ENCODE measurements around the gene ZFC3H1.
"Not testable (repeated sequence)": the region's sequence is repeated elsewhere in the genome, so short reads cannot be mapped to it uniquely, and the experiment has no call there.

The ZFC3H1 gene, protein sequence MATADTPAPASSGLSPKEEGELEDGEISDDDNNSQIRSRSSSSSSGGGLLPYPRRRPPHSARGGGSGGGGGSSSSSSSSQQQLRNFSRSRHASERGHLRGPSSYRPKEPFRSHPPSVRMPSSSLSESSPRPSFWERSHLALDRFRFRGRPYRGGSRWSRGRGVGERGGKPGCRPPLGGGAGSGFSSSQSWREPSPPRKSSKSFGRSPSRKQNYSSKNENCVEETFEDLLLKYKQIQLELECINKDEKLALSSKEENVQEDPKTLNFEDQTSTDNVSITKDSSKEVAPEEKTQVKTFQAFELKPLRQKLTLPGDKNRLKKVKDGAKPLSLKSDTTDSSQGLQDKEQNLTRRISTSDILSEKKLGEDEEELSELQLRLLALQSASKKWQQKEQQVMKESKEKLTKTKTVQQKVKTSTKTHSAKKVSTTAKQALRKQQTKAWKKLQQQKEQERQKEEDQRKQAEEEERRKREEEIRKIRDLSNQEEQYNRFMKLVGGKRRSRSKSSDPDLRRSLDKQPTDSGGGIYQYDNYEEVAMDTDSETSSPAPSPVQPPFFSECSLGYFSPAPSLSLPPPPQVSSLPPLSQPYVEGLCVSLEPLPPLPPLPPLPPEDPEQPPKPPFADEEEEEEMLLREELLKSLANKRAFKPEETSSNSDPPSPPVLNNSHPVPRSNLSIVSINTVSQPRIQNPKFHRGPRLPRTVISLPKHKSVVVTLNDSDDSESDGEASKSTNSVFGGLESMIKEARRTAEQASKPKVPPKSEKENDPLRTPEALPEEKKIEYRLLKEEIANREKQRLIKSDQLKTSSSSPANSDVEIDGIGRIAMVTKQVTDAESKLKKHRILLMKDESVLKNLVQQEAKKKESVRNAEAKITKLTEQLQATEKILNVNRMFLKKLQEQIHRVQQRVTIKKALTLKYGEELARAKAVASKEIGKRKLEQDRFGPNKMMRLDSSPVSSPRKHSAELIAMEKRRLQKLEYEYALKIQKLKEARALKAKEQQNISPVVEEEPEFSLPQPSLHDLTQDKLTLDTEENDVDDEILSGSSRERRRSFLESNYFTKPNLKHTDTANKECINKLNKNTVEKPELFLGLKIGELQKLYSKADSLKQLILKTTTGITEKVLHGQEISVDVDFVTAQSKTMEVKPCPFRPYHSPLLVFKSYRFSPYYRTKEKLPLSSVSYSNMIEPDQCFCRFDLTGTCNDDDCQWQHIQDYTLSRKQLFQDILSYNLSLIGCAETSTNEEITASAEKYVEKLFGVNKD (N-terminal part only)

DNA sequence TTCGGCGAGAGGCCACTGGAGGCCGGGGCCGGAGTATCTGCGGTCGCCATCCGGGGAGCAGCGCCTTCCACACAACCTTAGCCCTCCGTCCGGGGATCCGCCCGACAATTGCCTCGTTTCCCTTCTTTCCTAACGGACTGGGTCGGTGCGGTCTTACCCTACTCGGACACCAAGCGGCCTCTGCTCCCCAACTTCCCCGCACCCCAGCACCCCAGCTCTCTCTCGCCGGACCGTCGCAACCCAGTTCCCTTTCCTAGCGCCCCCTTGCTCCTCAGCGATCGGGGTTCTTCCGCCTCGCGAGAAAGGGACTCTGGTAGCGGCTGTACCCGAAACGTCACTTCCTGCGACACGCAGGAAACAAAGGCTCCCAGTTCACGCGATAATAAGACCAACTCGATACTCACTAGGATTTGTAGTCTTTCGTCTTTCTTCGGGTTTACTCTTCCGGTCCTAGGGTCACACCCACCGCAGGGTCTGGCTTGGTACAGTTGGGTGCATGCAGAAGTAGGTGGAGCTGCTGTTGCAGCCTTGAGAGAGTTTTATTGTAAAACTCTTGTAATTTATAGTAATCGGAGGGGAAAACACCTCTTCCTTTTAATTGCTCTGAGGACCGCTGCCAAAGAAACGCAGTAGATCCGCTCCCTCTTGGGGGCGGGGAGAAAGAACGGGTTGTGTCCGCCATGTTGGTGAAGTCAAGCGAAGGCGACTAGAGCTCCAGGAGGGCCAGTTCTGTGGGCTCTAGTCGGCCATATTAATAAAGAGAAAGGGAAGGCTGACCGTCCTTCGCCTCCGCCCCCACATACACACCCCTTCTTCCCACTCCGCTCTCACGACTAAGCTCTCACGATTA lies at the start of gene ZFC3H1, which contains the start of gene THAP2:
ZFC3H1 (minus strand) TSS at position 288 of the 850 bp plus-strand sequence; CDS start at position 50, 238 bp downstream.
THAP2 (plus strand) TSS at position 741 of the 850 bp plus-strand sequence. CDS start 209 bp downstream, outside the sequence.
- DNase-seq: peak; percentile 73 to 78

DNA sequence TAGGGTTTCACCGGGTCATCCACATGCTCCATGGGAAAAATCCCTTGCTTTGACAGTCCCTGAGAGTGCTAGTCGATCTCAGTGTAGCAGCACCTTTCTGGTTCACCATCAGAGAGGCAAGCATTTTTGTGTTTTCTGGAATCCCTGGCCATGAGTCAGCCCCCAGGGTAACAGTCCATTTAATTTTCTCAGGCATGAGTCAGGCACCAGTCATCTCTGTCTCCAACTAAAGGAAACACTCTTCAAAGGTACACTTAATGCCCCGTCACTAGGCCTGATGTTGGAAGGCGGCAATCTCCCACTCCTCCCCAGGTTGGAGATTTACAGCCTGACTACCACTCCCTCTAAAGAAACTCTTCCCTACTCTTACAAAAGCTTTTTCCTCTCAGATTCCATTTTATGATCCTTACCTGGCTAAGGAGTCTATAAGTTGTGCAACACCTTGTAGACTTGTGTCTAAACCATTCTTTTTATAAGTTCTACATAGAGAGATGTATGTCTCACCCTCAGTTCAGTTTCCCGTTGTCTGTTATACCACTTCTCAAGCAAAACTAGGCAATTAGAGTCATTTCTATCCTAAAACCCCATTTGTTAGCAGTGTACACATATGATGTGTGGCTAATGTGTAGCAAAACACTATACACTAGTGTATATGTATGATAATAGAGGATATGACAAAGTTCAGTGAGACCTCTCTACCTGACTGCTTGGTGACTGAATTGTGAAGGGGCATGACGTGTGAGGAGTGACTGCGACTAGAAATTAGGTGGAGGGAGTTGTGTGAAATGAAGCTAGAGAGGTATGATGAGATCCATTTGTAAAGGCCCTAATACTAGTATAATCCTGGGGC lies 46.9 kb upstream of the ZFC3H1 start:
- DNase-seq: no peak

DNA sequence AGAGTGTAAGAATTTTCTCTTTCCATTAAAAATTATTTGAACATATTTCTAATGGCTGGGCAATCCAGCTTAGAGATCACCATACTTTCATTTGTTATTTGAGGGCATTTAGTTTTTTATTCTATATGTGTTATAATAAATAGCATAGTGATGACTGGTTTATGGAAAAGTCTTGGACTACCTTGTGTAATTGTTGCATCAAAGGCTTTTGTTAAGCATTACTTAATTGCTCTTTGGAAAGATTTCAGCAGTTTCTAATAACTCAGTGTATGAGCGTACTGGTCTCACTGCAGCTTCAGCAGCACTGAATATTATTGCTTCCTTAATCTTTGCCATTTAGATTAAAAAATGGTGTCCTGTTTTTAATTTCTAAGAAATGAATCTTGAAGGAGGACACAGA lies 45.0 kb upstream of the ZFC3H1 start:
- DNase-seq: no peak

DNA sequence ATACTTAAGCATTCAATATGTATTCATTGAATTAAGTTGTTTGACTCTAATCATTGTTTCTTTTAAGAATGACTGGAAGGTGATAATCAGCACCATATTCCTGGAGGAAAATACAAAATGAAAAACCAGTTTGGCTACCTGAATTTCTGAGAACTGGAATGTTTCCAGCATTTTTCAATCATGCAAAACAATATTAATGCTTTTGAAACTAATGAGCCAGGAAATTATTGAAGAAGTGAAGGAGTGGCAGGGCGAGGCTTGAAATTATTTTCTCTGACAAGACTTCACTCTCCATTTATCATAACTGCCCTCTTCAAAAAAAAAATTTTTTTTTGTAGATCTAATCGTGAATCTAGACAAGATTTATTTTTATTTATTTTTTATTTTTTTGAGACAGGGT lies 41.3 kb upstream of the ZFC3H1 start:
- no peak for DNase-seq

DNA sequence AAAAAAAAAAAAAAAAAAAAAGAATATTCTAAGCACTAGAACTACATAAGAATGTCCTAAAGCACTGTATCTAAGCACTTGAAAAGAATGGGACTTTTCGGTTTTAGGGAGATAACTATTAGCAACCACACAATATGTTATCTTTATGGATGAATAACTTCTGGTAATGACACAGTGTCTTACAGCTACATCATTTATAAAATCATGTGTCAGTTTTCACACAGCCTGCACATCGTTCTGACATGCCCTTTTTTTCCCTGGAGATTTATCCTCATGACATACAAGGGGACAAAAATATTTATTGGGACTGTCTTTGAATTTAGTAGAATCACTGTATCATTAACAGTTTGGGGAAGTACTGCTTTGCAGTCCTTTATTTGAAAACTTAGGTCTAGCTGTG lies 39.6 kb upstream of the ZFC3H1 start:
- no peak for DNase-seq

DNA sequence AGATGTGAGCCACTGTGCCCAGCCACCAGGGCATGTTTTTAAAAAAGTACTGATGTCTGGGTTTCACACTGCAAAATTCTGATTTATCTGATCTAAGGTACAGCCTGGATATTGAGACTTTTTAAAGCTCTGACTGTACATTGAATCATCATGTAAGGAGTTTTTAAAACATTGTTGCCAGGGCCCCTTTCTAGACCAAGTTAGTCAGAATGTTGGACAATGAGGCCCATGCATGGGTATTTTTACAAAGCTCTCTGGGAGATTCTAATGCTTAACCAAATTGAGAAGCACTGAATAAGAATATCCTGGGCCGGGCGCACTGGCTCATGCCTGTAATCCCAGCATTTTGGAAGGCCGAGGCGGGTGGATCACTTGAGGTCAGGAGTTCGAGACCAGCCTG lies 38.9 kb upstream of the ZFC3H1 start:
- no peak for DNase-seq

DNA sequence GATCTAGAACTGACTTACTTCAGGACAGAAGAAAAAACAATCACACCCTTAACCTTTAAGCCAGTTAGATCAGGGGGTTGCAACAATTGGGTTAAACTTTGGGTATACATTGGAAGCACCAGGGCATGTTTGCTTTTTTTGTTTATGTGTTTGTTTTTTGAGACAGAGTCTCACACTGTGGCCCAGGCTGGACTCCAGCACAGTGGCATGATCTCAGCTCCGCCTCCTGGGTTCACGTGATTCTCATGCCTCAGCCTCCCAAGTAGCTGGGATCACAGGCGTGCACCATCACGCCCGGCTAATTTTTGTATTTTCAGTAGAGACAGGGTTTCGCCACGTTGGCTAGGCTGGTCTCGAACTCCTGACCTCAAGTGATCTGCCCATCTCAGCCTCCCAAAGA lies 38.5 kb upstream of the ZFC3H1 start:
- not testable (repeated sequence) for DNase-seq

DNA sequence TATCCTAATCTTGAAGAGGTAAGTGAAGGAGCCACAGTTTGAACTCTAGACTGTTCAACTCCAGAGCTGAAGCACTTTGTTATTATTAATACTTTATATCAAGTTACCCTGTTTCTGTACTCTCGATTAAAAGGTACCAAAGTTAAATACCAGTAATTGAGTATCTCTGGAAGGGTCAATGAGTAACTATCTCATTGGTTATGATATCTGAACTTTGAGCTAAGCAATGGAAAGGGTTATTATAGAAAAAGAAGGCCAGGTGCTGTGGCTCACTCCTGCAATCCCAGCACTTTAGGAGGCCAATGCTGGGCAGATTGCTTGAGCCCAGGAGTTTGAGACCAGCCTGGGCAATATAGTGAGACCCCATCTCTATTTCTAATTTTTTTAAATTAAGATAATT lies 32.1 kb upstream of the ZFC3H1 start:
- no peak for DNase-seq

DNA sequence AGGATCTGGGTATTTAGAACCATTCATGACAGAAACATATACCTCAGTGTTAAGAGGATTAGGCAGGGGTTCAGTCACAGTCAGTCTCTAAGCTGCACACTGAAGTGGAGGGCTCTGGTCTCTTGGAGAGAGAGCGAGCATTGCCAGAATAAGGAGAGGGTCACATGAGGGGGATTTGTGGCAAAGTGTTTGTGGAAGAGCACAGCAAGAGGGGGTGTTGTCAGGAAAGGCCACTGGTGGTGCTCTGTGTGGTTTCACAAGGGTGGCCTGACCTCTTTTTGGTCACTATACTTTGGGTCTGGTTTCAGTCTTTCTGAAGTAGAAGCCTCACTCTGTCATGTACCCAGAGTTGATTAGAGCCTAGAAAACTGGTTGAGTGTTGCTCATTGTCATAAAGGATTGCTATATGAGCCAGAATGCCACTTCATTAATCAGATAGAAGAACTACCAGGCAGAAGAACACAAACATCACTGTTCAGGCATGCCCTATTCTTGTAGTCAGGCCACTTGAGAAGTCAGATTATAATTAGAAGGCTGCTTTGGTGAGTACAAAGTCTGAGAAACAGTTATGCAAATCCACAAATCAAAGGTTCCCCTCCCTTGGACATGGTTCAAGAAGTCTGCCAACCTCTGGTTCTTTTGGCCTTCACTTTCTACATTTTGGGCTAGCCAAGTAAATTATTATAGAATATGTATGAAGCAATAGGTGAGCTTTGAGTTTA lies 30.6 kb upstream of the ZFC3H1 start:
- no peak for DNase-seq

DNA sequence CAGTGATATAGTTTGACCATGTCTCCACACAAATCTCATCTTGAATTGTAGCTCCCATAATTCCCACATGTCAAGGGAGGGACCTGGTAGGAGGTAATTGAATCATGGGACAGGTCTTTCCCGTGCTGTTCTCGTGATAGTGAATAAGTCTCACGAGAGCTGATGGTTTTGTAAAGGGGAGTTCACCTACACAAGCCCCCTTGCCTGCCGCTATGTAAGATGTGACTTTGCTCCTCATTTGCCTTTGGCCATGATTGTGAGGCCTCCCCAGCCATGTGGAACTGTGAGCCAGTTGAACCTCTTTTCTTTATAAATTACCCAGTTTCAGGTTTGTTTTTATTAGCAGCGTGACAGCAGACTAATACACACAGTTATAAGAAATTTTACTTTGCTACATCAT lies 30.0 kb upstream of the ZFC3H1 start:
- DNase-seq: not testable (repeated sequence)

DNA sequence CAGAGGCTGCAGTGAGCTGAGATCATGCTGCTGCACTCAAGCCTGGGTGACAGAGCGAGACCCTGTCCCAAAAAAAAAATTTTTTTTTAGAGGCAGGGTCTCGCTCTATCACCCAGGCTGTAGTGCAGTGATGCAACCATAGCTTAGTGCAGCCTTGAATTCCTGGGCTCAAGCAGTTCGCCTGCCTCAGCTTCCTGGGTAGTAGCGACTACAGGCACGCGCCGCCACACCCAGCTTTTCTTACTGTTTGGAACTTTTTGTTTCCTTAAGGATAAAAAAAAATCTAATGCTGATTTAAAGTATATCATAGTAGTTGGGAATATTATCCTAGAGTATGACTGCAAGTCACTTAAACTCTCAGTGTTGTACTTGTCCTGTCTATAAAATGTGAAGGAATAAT lies 29.5 kb upstream of the ZFC3H1 start:
- no peak for DNase-seq

DNA sequence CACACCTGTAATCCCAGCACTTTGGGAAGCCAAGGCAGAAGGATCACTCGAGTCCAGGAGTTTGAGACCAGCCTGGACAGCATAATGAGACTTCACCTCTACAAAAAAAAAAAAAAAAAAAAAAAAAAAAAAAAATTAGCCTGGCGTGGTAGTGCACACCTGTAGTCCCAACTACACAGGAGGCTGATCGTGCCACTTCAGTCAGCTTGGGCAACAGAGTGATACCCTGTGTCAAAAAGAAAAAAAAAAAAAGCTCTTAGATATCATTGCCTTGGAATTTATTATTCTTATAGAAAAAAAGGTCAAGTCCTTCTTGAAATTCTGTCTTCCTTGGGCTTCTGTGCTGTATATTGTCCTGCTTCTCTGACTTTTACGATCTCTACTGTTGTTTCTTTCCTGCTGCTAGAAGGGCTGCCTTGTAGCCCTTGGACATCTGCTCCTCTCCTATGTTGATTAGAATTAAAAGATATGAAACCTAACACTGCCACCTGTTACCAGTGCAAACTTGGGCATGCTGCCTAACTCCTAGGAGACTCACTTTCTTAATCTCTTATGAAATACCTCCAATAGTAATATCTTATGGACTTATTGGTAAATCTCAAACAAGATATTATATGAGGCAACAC lies 28.0 kb upstream of the ZFC3H1 start:
- no peak for DNase-seq

DNA sequence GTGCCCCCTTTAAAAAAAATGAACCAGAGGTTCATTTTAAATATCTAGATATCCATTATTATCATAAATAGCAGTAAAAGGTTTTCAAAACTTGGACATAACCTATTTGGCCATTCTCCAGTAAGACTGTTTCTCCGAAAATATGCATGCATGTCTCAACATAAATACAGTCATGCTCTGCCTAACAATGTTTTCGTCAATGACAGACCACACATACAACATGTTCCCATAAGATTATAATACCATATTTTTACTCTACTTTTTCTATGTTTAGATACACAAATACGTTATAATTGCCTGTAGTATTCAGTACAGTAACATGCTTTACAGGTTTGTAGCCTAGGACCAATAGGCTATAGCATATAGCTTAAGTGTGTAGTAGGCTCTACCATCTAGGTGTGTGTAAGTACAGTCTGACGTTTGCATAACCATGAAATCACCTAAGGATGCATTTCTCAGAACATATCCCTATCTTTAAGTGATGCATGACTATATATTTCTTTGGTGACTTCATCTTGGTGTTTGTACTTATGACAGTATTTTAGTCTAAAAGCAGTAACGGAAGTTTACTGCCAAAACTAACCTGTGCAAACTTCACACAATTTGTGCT lies 25.4 kb upstream of the ZFC3H1 start:
- DNase-seq: no peak

DNA sequence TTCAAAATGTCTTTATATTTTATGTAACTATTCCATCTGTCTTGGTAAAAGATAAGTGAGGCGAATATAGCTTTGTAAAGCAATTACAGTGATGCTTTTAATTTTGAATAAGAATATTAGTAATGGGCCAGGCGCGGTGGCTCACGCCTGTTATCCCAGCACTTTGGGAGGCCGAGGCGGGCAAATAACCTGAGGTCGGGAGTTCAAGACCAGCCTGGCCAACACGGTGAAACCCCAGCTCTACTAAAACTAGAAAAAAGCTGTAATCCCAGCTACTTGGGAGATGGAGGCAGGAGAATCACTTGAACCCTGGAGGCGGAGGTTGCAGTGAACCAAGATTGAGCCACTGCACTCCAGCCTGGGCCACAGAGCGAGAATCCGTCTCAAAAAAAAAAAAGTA lies 23.5 kb upstream of the ZFC3H1 start:
- not testable (repeated sequence) for DNase-seq

DNA sequence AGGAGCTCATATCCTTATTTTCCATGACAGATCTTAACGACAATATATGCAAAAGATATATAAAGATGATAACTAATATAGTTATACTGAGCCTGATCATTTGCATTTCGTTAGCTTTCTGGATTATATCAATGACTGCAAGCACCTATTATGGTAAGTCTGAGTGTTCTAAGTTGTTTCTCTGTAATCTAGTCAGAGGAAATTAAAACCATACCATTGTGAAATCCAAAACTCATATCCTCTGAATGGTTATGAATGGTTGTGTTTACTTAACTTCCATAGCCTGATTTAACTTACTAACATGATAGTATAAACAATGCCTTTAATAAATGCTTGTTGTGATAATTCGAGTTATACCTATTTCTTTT lies 23.0 kb upstream of the ZFC3H1 start:
- no peak for DNase-seq

DNA sequence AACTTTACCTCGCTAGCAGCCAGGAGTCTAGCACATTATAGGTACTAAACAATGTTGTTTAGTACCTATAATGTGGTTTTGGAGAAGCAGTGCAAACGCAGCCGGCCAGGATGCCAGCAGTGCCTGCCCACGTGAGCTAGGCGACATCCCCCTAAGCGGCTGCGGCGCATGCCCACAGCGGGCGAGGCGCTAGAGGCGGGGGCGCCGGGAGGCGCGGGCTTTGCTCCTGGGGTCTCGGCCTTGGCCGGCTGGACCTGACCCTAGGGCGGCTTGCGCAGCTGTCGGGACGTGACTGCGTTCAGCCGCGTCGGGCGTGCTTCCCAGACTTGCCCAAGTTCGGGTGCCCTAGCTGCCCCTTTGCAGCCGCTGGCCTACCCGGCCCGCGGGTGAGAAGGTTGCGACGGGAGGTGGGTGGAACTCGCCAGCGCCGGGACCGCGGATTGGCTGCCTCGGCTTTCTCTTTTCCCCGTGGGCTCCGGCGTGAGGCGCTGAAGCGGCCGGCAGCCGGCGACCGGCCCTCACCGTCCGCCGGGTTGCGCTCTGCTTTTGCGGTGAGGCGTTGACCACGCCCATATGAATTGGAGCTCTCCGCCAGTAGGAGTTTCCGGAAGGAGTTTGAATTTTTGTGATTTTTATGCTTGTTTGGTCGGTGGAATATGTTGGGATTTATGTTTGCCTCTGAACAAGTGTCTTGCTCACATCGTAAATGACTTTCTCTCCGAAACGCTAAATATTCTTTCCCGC lies 22.4 kb upstream of the ZFC3H1 start, which contains the start of gene TMEM19:
TMEM19 (plus strand) TSS at position 169 of the 744 bp plus-strand sequence. CDS start 599 bp downstream, outside the sequence.
- peak; percentile 67 to 69 for DNase-seq

DNA sequence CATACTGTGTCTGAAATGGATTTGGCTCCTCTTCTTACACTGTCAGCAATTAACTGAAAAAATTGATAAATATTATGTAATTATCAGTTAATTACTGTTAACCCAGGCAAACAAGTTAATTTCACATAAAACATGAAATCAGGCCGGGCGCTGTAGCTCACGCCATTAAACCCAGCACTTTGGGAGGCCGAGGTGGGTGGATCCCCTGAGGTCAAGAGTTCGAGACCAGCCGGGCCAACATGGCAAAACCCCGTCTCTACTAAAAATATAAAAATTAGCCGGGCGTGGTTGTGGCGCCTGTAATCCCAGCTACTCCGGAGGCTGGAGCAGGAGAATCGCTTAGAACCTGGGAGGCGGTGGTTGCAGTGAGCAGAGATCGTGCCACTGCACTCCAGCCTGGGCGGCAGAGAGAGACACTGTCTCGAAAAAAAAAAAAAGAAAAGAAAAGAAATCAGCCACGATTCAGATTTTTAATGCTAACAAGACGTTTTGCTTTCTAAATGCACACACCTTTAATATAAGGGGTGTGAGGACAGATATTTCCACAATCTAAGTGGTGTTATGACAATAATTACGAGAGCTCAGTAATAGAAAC lies 21.8 kb upstream of the ZFC3H1 start:
- DNase-seq: no peak

DNA sequence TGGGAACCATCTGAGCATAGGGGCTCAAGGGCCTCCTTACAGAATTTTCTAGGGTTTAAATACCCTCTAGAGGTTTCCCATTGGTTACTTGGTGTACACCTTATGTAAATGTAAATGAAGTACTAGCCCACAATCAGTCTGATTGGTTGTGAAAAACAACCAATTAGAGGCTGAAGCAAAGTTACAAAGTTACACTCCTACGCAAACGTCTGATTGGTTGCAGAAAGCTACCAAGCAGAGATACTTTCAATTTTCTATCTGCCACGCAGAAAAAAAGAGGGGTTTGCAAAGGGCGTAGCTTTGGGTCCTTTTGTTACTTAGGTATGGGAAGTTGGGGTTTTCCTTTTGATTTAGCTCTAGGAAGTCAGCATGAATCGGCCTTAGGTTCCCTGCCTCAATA lies 20.4 kb upstream of the ZFC3H1 start:
- no peak for DNase-seq

Measured in stimulated activated CD4-positive, alpha-beta T cell treated with anti-CD3 and anti-CD28 coated beads, Interleukin-2, amount 100 ng/mL, for 48 hours (primary cell).